CD4-positive, alpha-beta T cell treated with Interleukin-2 at 100 ng/mL for 4 hours (primary cell): ENCODE results near the gene EPHA2.
"Not testable (repeated sequence)": the region's sequence is repeated elsewhere in the genome, so short reads cannot be mapped to it uniquely, and the experiment has no call there.

Experiments used
- DNase-seq: peaks from one replicate; pipeline ENCODE4 v3.0.0-alpha.2; 2020; ENCODE audit warnings: low spot score

EPHA2 gene

DNA sequence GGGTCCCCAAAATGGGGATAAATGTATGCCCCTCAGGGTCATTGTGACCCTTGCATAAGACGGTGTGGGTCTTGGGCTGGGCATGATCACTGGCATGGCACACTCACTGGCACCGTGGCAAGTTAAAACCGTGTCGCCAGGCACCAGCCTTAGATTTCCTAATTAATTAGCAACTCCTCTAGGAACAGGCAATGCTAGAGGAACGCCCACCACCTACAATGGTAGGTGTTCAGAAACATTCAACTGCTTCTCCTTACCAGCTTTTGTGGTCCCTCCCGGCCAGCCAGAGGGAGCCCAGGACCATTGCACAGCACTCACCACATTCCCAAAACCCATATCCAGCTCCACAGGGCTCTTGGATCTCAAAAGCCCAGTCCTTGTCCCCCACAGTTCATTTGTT lies 36.4 kb downstream of the EPHA2 start:
- no peak for DNase-seq

- no peak for DNase-seq
Observed at GRCh38 chr1:16118706-16119105, 37.2 kb downstream of the EPHA2 start.

DNA sequence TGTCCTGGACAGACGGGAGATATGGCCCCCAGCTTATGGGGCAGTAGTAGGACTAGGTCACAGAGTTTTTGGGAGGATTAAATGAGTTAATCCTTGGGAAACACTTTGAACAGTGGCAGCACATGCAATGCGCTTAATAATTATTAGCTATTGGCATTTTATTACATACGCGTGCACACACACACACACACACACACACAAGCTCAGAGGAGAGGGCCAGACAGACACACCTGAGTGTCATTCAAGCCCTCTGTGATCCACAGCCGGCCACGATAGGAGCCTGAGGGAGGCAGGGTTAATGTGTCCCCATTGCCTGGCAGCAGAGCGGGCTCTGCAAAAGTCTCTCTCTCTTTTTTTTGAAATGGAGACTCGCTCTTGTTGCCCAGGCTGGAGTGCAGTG lies 37.9 kb downstream of the EPHA2 start:
- DNase-seq = no peak

GRCh38 chr1:16117369-16117768 lies 38.5 kb downstream of the EPHA2 start:
- no peak for DNase-seq

- no peak for DNase-seq
Observed at GRCh38 chr1:16116625-16117024, 39.2 kb downstream of the EPHA2 start.

DNA sequence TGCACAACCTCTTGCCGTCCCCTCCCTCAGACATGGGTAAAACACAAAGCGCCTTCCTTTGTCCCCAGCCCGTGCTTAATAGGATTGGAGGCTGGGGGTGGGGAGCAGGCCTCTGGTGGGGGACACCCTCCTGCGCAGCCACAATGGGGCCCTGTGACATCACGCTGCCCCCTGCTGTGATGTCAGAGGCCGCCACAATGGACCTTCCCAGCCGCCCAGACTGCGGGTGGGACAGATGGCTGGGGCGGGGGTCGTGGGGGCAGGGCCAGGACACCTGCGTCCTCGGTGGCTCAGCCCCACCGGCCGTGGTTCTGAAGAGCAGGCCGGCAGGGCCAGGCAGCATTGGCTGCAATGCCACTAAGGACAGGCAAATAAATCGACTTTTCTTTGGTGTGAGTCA lies 39.9 kb downstream of the EPHA2 start:
- DNase-seq = no peak

DNA sequence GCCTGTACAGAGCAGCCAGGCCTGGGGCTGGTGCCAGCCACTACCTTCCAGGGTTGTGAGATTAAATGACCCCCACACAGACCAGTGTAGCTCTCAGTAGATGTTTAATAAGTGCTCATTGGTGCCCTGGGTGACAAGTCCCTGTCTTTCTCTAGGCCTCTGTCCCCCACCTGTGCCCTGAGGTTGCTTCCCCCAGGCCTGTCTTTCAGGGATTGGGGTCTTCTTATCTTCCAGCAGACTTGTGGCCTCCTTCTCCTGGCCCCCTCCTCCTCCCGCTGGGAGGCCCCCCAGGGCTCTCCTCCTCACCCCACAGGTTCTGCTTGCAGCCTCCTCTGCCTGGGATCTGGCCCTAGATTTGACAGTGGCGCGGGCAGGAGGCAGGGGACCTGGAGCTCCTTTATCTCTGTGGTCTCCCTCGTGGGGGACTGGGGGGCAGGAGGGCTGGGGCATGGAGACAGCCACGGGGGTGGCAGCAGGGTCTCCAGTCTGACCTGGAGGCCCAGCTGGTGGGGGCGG lies 40.3 kb downstream of the EPHA2 start:
- DNase-seq = no peak

DNA sequence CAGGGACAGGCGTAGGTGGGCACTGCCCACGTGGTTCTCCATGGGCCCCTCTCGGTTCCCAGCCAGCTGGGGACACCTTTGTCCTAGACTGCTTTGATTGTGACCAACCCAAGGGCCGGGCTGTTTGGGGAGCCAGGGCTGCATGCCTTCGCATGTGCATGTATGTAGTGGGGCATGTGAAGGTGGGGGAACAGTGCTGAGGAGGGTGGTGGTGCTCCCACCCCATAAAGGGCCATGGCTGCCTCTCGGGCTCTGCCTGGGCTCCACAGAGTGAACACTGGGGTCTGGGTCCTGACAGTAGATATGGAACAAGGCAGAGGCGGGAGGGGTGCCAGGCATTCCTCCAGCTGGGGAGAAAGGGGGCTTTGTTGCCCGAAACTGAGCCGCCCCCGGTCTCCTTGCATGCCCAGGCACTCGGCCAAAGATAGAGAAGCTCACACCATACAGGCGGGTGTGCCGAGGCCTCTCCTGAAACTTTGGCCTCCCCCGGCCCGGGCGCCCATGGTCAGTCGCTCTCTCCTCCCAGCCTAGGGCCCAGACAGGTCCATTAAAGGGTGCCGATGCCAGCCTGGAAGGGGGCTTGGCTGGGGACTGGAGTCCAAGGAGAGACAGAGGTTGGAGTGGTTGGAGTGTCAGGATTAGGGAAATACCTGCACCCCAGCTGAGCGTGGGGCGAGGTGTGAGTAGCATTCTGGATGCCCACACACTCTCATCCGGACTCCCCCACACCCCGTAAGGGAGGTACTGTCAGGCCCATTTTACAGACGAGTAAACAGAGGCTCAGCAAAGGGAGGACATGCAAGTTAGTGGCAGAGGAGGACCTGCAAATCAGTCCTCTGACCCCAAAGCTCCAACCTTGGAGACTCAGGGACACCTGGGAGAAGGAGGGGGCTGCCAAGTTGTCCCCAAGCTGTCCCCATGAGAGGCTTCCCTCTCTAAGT lies 41.1 kb downstream of the EPHA2 start:
- DNase-seq = no peak

GRCh38 chr1:16112596-16113555 lies 43.0 kb downstream of the EPHA2 start:
- no peak for DNase-seq

GRCh38 chr1:16111771-16112595 lies 43.9 kb downstream of the EPHA2 start:
- no peak for DNase-seq

GRCh38 chr1:16110884-16111283 lies 45.0 kb downstream of the EPHA2 start:
- DNase-seq = no peak

DNA sequence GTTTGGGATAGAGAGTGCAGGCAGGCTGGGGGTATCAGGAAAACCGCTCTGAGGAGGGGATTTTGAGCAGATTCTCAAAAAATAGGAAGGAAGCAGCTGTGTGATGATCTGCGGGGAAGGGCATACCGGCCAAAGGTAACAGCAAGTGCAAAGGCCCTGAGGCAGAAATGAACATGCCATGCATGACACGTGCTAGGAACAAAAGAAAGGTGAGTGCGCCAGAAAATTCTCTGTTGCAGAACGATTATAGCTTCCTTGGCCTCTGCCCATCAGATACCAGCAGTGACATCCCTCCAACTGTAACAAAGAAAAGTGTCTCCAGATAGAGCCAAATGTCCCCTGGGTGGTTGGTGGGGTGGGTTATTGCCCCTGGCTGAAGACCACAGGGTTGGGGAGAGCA lies 45.4 kb downstream of the EPHA2 start:
- DNase-seq = no peak

DNA sequence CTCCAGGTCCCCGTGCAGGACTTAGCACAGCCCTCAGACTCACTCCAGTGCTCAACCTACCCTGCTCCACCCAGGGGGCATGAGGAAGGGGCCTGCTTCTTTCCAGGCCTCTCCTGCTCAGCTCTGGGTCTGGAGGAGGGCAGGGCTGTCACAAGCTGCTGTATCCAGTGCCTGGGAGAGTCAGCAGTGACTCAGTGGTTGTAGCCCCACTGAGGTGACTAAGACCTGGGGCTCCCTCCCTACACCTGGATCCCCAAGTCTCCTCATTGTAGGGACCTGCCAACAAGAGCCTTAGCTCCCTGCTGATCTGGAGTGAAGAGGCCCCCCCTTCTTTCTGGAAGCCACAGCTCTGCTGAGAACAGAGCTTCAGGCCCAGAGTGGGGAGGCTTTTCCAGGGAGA lies 46.3 kb downstream of the EPHA2 start:
- DNase-seq = no peak

- DNase-seq = not testable (repeated sequence)
Observed at GRCh38 chr1:16107039-16107438, 48.8 kb downstream of the EPHA2 start.

- no peak for DNase-seq
Observed at GRCh38 chr1:16101623-16102022, 54.2 kb downstream of the EPHA2 start.

DNA sequence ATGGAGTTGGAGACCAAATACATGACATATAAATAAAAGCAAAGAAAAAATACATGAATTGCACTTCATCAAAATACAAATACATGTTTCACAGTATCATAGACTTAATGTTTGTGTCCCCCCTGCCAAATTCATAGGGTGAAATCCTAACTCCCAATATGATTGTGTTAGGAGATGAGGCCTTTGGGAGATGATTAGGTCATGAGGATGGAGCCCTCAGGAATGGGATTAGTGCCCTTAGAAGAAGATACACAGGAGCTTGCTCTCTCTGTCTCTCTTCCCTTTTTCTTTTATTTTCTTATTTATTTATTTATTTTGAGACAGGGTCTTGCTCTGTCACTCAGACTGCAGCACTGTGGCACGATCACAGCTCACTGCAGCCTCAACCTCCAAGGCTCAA lies 56.5 kb downstream of the EPHA2 start:
- no peak for DNase-seq

DNA sequence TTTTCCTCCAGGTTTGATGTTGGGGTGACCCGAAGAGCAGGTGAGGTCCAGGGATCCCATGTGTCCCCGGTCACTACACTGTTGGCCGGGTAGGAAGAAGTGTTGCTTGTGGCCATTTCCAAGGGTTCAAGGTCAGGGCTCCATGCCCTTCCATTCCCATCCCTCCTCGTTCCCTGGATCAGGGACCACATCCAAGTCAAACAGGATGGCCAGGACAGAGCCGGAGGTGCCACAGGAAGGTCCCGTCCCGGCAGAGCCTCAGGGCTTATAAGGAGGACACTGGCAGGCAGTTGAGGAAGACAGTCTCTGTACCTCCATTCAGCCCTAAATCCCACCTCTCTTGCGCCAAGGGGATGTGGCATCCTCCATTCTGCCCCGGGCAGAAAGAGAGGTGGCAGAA lies 60.4 kb downstream of the EPHA2 start:
- no peak for DNase-seq

DNA sequence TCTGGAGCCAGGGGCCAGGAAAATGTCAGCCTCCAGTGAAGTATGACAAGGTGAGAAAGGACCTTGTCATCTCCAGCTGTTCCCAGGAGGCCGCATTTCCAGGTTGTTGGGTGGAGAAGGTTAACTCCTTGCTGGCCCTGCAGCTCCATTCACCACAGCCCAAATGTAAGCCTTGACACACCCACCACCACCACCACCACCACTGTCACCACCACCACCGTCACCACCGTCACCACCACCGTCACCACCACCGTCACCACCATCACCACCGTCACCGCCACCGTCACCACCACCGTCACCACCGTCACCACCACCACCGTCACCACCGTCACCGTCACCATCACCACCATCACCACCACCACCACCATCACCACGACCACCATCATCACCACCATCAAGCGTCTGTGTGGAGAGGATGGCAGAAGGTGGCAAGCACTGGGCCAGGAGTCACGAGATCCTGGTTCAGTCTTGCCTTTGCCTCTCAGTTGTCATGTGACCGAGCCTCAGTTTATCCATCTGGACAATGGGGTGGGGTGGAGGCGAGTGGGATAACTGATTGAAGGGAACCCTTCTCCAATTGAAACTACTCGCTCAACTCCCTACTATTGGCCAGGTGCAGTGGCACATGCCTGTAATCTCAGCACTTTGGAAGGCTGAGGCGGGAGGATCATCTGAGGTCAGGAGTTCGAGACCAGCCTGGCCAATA lies 61.3 kb downstream of the EPHA2 start:
- no peak for DNase-seq

DNA sequence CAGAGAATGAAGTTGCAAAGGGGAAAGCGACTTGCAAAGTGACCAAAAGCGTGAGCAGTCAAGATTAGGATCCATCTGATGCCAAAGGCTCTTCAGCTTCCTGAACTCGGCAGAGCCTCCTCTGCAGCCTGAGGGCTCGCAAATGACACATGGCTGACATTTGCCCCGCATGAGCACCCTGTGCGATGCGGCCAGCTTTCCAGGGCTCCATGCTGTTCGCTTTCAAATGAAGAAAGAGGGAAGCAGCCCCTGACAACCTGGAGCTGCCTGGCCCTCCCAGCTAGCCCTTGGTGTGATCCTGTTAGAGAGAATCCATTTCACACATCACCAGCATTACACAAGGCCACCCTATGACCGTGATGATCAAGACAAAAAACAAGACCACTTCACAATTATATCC lies 62.3 kb downstream of the EPHA2 start:
- DNase-seq = no peak

- DNase-seq = no peak
Observed at GRCh38 chr1:16092923-16093511, 62.9 kb downstream of the EPHA2 start.
